ENCODE data around the gene CDH8.

CDH8 gene

GRCh38 chr16:61877436-61877835 is 158.8 kb downstream of the CDH8 start:
- Histone ChIP-seq H3K36me3 (ENCODE audit: low read depth) (no peaks in the 10 kb centered on the region), H3K27me3 (ENCODE audit: insufficient read depth, poor library complexity, severe bottlenecking) (no peaks in the 10 kb centered on the region), H3K4me3 (ENCODE audit: severe bottlenecking) (no peak overlapping the region), H3K27ac (ENCODE audit: poor library complexity, severe bottlenecking) (no peak overlapping the region), H3K9me3 (ENCODE audit: severe bottlenecking) (no peaks in the 10 kb centered on the region), H3K4me1 (ENCODE audit: insufficient read depth, poor library complexity, severe bottlenecking) (no peaks in the 10 kb centered on the region)
- DNase-seq (ENCODE audit: low spot score) (no peak), ATAC-seq (ENCODE audit: low read depth) (no peak)
- no peak for TF ChIP-seq CTCF (IDR thresholded peaks at IDR 0.05; ENCODE audit: poor library complexity, severe bottlenecking)

GRCh38 chr16:61872778-61873119 is 163.5 kb downstream of the CDH8 start:
- Histone ChIP-seq H3K27me3 (ENCODE audit: insufficient read depth, poor library complexity, severe bottlenecking) (no peaks in the 10 kb centered on the region), H3K4me1 (ENCODE audit: insufficient read depth, poor library complexity, severe bottlenecking) (no peaks in the 10 kb centered on the region), H3K4me3 (ENCODE audit: severe bottlenecking) (no peak overlapping the region), H3K9me3 (ENCODE audit: severe bottlenecking) (no peaks in the 10 kb centered on the region), H3K36me3 (ENCODE audit: low read depth) (no peaks in the 10 kb centered on the region), H3K27ac (ENCODE audit: poor library complexity, severe bottlenecking) (no peak overlapping the region)
- TF ChIP-seq CTCF (IDR thresholded peaks at IDR 0.05; ENCODE audit: poor library complexity, severe bottlenecking), result no peak
- ATAC-seq (ENCODE audit: low read depth), result no peak
- DNase-seq (ENCODE audit: low spot score), result no peak

- Histone ChIP-seq H3K4me1 (ENCODE audit: insufficient read depth, poor library complexity, severe bottlenecking) (no peaks in the 10 kb centered on the region), H3K36me3 (ENCODE audit: low read depth) (no peaks in the 10 kb centered on the region), H3K4me3 (ENCODE audit: severe bottlenecking) (no peak overlapping the region), H3K9me3 (ENCODE audit: severe bottlenecking) (no peaks in the 10 kb centered on the region), H3K27ac (ENCODE audit: poor library complexity, severe bottlenecking) (no peak overlapping the region), H3K27me3 (ENCODE audit: insufficient read depth, poor library complexity, severe bottlenecking) (no peaks in the 10 kb centered on the region)
- no peak for TF ChIP-seq CTCF (IDR thresholded peaks at IDR 0.05; ENCODE audit: poor library complexity, severe bottlenecking)
- ATAC-seq (ENCODE audit: low read depth) (no peak), DNase-seq (ENCODE audit: low spot score) (no peak)
Measured at GRCh38 chr16:61871837-61872777, 164.1 kb downstream of the CDH8 start.

GRCh38 chr16:61862221-61863155 is 173.8 kb downstream of the CDH8 start:
- no peak overlapping the region for H3K27ac ChIP-seq (ENCODE audit: poor library complexity, severe bottlenecking)
- no peaks in the 10 kb centered on the region for H3K9me3 ChIP-seq (ENCODE audit: severe bottlenecking)
- no peak for DNase-seq (ENCODE audit: low spot score)
- H3K27me3 ChIP-seq (ENCODE audit: insufficient read depth, poor library complexity, severe bottlenecking), result no peaks in the 10 kb centered on the region
- H3K4me3 ChIP-seq (ENCODE audit: severe bottlenecking), result no peak overlapping the region
- no peaks in the 10 kb centered on the region for H3K4me1 ChIP-seq (ENCODE audit: insufficient read depth, poor library complexity, severe bottlenecking)
- no peak for TF ChIP-seq CTCF (IDR thresholded peaks at IDR 0.05; ENCODE audit: poor library complexity, severe bottlenecking)
- ATAC-seq (ENCODE audit: low read depth), result no peak
- no peaks in the 10 kb centered on the region for H3K36me3 ChIP-seq (ENCODE audit: low read depth)

Data from RWPE2 (cell line).